NCI-H1417 treated with DMSO at 0.1 percent for 48 hours (cell line): ENCODE data around the gene P2RY14.
A peak's percentile ranks its signal among the peaks of the same experiment; 100 is the strongest.

Source experiments
- DNase-seq: peaks from one replicate; lab custom pipeline; 2025; lab: John Stamatoyannopoulos, UW

Gene P2RY14

GRCh38 chr3:151300539-151300938 lies 22.2 kb upstream of the P2RY14 start:
- DNase-seq, result no peak

DNA sequence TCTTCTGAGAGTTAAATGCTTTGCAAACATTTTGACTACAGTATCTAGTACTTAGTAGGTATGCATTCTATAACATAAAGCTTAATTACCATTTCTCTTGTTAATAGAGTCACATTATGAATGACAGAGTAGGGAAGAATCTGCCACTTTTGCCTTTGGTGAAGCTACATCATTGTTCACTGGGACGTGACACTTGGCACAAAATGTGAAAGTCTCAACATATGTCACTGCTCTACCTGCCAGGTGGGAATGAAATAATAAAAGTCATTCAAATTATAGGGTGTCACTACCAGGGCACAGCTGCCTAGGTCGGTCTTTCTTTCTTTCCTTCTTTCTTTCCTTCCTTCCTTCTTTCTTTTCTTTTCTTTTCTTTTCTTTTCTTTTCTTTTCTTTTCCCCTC lies 20.7 kb upstream of the P2RY14 start:
- DNase-seq, result no peak

GRCh38 chr3:151297429-151297828 lies 19.1 kb upstream of the P2RY14 start:
- no peak for DNase-seq

- DNase-seq, result no peak
Observed at GRCh38 chr3:151296226-151296625, 17.9 kb upstream of the P2RY14 start.

DNA sequence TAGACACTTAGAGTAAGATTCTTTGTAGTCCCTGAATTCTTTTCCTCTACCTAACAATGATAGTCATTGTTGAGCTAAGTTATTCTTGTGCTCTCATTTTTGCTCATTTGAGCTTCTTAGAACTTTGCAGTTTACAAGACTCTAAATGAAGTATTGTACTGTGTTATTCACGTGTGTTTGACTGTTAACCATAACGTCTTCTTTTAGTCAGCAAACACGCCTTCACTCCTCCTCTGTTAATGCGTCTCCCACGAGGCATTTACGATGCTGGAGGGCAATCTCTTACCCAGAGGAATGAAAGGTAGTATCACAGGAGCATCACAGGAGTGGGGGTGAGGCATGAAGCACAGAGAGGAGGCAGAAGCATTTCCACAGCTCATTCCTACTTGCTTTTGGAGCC lies 14.8 kb upstream of the P2RY14 start:
- no peak for DNase-seq

DNA sequence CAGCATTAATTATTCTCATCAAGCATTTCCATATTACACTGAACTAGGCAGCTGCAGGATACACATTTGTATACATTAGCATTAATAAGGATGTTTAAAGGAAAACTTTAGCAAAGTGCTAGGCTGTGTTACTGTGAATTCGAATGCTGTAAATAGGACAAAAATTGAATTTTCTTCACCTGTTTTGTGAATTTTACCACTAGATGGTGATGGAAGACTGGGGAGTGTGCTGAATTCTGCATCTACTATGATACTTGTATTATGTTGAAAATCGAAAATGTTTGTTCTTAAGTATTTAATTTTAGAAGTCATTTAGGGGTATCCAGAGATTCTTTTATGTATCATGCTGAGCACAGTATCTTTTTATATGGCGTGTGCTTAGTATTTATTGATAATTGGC lies 12.3 kb upstream of the P2RY14 start:
- DNase-seq, result no peak

- DNase-seq, result no peak
Observed at GRCh38 chr3:151289445-151289844, 11.1 kb upstream of the P2RY14 start.

DNA sequence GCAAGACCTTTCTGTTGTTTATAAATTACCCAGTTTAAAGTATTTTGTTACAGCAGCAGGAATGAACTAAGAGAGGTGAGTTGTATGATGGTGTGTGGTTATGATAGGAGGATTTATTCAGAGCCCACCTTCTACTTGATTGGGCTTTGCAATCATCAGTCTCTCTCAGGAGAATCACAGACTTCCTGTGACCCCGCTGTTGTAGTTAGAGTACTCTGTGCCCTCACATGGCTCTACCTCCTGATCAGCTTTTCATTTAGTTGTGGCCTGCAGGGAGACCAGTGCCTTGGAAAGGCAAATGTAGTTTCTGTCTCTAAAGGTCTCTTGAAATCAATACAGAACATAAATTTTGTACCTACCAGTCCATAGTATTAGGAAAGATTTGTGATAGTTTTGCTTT lies 7.6 kb upstream of the P2RY14 start:
- no peak for DNase-seq

GRCh38 chr3:151283907-151284461 lies 5.6 kb upstream of the P2RY14 start:
- no peak for DNase-seq

- DNase-seq, result no peak
Observed at GRCh38 chr3:151283387-151283786, 5.0 kb upstream of the P2RY14 start.

DNA sequence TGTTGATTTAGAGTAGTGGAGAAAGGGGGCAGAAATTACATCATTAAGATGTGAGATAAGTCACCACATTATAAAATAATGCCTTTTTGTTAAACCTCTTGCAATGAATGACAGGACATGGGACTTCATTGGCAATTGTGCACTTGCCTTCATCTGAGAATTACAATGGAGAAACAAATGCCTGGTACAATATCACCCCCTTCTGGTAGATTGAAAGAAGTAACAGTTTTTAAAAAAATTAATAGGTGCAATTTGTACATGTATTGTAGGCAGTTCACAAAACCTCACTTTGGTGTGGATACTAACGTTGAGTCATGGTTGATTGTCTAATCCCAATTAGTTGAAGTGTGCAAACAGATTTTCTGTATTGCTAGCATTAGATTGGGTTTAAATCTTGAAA lies 4.6 kb upstream of the P2RY14 start:
- DNase-seq, result peak; percentile 36

- no peak for DNase-seq
Observed at GRCh38 chr3:151281671-151282324, 3.5 kb upstream of the P2RY14 start.

- DNase-seq, result no peak
Observed at GRCh38 chr3:151276687-151277042, 1.7 kb downstream of the P2RY14 start.

DNA sequence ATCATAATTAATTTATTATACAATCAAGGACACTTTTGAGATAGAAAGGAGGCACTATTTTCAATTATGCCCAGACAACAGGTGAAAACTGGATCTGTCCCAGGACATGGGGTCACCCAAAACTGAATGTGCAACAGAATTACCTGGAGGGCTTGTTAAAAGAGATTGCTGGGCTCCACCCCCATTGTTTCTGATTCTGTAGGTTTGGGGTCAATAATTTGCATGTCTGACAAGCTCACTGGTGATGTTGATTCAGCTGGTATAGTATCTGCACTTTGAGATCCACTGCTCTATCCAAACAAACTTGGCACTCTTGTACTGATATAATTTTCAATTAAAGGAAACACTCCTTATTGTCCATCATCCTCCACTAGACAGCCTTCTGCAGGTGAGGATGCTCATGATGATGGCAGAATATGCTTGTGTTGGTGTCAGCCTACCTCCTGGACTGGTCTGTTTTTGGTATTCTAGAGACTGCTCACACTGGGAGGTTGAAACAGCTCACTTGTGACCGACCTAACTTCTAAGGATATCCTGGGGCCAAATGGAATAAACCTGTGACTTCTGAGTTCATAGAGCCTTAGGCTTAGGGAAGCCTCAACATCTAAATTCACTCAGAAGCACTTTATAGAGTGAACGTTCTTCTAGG lies 2.2 kb downstream of the P2RY14 start:
- no peak for DNase-seq

- DNase-seq, result no peak
Observed at GRCh38 chr3:151275091-151275490, 3.3 kb downstream of the P2RY14 start.

DNA sequence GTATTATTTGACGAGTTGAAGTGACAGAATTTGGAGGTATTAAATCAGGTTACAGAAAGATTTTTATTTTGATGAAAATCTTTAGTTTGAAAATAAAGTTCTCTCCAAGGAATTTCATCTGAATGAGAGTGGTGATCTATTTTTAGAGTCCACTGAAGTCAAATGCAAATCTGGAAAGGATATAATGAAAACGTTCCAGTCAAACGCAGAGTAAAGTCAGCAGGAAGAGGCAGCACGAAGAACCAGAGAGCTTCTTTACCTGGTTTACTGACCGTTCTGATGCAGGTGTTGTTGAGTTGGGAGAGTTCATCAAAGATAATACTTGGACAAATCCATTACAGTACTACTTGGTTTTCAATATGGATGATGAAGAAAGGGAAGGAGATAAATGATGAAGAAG lies 8.7 kb downstream of the P2RY14 start:
- DNase-seq, result no peak

- no peak for DNase-seq
Observed at GRCh38 chr3:151268267-151269235, 9.8 kb downstream of the P2RY14 start.

DNA sequence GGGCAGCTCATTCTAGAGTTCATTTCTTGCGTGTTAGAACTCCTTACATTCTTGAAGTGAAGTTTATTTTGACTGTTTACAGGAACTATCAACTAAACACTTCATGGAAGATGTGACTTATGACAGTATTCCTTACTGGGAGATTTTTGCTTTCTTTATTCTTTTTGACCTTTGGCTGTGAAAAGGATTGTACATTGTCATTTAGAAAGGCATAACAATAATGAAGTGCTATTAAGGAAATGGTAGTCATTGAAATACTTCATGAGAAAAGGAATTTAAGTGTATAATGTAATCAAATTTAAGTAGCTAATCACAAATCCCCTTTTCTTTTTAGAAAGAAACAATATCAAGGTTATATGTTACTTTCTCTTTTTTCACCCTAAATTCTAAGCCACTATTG lies 11.3 kb downstream of the P2RY14 start:
- no peak for DNase-seq

GRCh38 chr3:151265866-151266265 lies 12.5 kb downstream of the P2RY14 start:
- DNase-seq, result no peak

- no peak for DNase-seq
Observed at GRCh38 chr3:151265166-151265565, 13.2 kb downstream of the P2RY14 start.

GRCh38 chr3:151264605-151265004 lies 13.7 kb downstream of the P2RY14 start:
- DNase-seq, result no peak

DNA sequence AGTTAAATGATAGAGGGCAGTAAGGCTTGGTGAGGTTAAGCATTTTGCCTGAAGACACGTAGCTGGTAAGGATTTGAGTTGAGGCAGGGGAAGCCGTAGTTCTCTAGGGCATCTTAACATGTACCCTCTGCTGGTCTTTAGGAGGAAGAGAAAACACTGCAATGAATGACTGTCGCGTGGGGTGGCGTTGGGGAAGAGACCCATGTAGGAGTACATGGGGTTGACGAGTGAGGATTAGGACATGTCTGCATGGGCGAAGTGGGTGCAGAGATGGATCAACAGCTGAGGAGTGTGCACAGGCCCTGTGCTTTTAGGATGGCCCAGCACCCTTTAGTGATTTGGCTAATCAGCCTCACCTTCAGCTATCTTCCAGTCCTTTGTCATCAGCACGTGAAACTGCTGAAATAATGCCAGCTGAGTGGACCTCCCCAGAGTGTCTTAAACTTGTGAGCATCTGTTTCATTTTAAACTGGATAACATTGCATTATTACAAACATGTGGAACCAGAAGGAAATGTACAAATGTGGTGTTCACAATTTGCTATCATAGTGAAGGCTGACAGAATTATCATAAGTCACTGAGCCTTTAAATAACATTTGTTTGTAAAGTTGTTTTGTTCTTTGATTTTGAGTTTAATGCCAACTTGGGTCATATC lies 15.3 kb downstream of the P2RY14 start:
- no peak for DNase-seq
